Measurements from ENCODE around the gene PDLIM3.
"Not testable (repeated sequence)": the region's sequence is repeated elsewhere in the genome, so short reads cannot be mapped to it uniquely, and the experiment has no call there.

Gene PDLIM3

GRCh38 chr4:185554365-185555126 lies 19.2 kb upstream of the PDLIM3 start:
- DNase-seq (ENCODE audit: low read depth in 1 of 2, low spot score in 1 of 2): no peak

- no peak for DNase-seq (ENCODE audit: low read depth in 1 of 2, low spot score in 1 of 2)
Measured at GRCh38 chr4:185552254-185552653, 16.9 kb upstream of the PDLIM3 start.

- no peak for DNase-seq (ENCODE audit: low read depth in 1 of 2, low spot score in 1 of 2)
Measured at GRCh38 chr4:185550933-185551332, 15.6 kb upstream of the PDLIM3 start.

- no peak for DNase-seq (ENCODE audit: low read depth in 1 of 2, low spot score in 1 of 2)
Measured at GRCh38 chr4:185549095-185549639, 13.9 kb upstream of the PDLIM3 start.

GRCh38 chr4:185548587-185548986 lies 13.3 kb upstream of the PDLIM3 start:
- DNase-seq (ENCODE audit: low read depth in 1 of 2, low spot score in 1 of 2): no peak

GRCh38 chr4:185546335-185546734 lies 11.0 kb upstream of the PDLIM3 start:
- no peak for DNase-seq (ENCODE audit: low read depth in 1 of 2, low spot score in 1 of 2)

- no peak for DNase-seq (ENCODE audit: low read depth in 1 of 2, low spot score in 1 of 2)
Measured at GRCh38 chr4:185542626-185543315, 7.5 kb upstream of the PDLIM3 start.

GRCh38 chr4:185541251-185541727 lies 6.0 kb upstream of the PDLIM3 start:
- DNase-seq (ENCODE audit: low read depth in 1 of 2, low spot score in 1 of 2): no peak

- no peak for DNase-seq (ENCODE audit: low read depth in 1 of 2, low spot score in 1 of 2)
Measured at GRCh38 chr4:185540487-185541120, 5.3 kb upstream of the PDLIM3 start.

GRCh38 chr4:185540040-185540439 lies 4.7 kb upstream of the PDLIM3 start:
- DNase-seq (ENCODE audit: low read depth in 1 of 2, low spot score in 1 of 2): no peak

- DNase-seq (ENCODE audit: low read depth in 1 of 2, low spot score in 1 of 2): no peak
Measured at GRCh38 chr4:185538806-185539205, 3.5 kb upstream of the PDLIM3 start.

- DNase-seq (ENCODE audit: low read depth in 1 of 2, low spot score in 1 of 2): no peak
Measured at GRCh38 chr4:185536411-185536709, 1.1 kb upstream of the PDLIM3 start.

- no peak for DNase-seq (ENCODE audit: low read depth in 1 of 2, low spot score in 1 of 2)
Measured at GRCh38 chr4:185535612-185536410, 504 bp upstream of the PDLIM3 start.

- no peak for DNase-seq (ENCODE audit: low read depth in 1 of 2, low spot score in 1 of 2)
Measured at GRCh38 chr4:185534511-185534865, 819 bp downstream of the PDLIM3 start.

GRCh38 chr4:185532795-185533324 lies 2.4 kb downstream of the PDLIM3 start:
- no peak for DNase-seq (ENCODE audit: low read depth in 1 of 2, low spot score in 1 of 2)

GRCh38 chr4:185532293-185532692 lies 3.0 kb downstream of the PDLIM3 start:
- no peak for DNase-seq (ENCODE audit: low read depth in 1 of 2, low spot score in 1 of 2)

GRCh38 chr4:185531654-185532053 lies 3.7 kb downstream of the PDLIM3 start:
- DNase-seq (ENCODE audit: low read depth in 1 of 2, low spot score in 1 of 2): not testable (repeated sequence)

- DNase-seq (ENCODE audit: low read depth in 1 of 2, low spot score in 1 of 2): no peak
Measured at GRCh38 chr4:185529413-185529812, 5.9 kb downstream of the PDLIM3 start.

- no peak for DNase-seq (ENCODE audit: low read depth in 1 of 2, low spot score in 1 of 2)
Measured at GRCh38 chr4:185524888-185525863, 10.1 kb downstream of the PDLIM3 start.

GRCh38 chr4:185523862-185524261 lies 11.4 kb downstream of the PDLIM3 start:
- no peak for DNase-seq (ENCODE audit: low read depth in 1 of 2, low spot score in 1 of 2)
